SJCRH30 (cell line): ENCODE data around the gene IRF2BP2. TPM values are rescaled to one million over a fixed set of nuclear protein-coding genes. Genes with fewer than 3 reads are reported as not detected.

Experiments used
- DNase-seq, 2 experiments: peaks; one replicate each; pipeline ENCODE4 v3.0.0-alpha.2; 2015 to 2020
- H3K27ac ChIP-seq: fragments of 250-450 bp; sonication (Bioruptor Pico); 2 replicates; pipeline ENCODE4 v1.5.1; 2020; ENCODE audit warnings: mild to moderate bottlenecking, moderate library complexity
- H3K27me3 ChIP-seq: fragments of 250-450 bp; sonication (Bioruptor Pico); 2 replicates; pipeline ENCODE4 v1.5.1; 2020; ENCODE audit warnings: mild to moderate bottlenecking, moderate library complexity
- H3K36me3 ChIP-seq: fragments of 250-450 bp; sonication (Bioruptor Pico); 2 replicates; pipeline ENCODE4 v1.5.1; 2020; ENCODE audit warnings: mild to moderate bottlenecking, moderate library complexity
- H3K4me1 ChIP-seq: fragments of 250-450 bp; sonication (Bioruptor Pico); 2 replicates; pipeline ENCODE4 v1.5.1; 2020; ENCODE audit warnings: mild to moderate bottlenecking, moderate library complexity
- H3K4me3 ChIP-seq: fragments of 250-450 bp; sonication (Bioruptor Pico); 2 replicates; pipeline ENCODE4 v1.5.1; 2020; ENCODE audit warnings: mild to moderate bottlenecking, moderate library complexity
- H3K9me3 ChIP-seq: fragments of 250-450 bp; sonication (Bioruptor Pico); replicated peaks from 2 replicates; pipeline ENCODE4 v1.5.1; 2020; ENCODE audit warnings: mild to moderate bottlenecking, moderate library complexity
- total RNA-seq: library from RNA; depleted of rRNA; stranded (reverse); fragments of >200 nt; shearing (Covaris generic); gene quantifications from 2 replicates; pipeline ENCODE4 v1.2.3, GENCODE V29; 2014; rRNA removed

The IRF2BP2 gene
- total RNA-seq = 33.2 and 41.1 TPM in 2 replicates

GRCh38 chr1:234610061-234610665, at the start of gene IRF2BP2:
Gene IRF2BP2 (minus strand): TSS chr1:234610178. CDS start chr1:234609494, 684 bp downstream.
- Histone ChIP-seq H3K9me3 (no peaks in the 10 kb centered on the region), H3K4me1 (peaks cover 19% of the 10 kb centered on the region), H3K36me3 (peaks cover 29% of the 10 kb centered on the region), H3K4me3 (peak within 1 kb of the TSS; percentile 79), H3K27ac (peak within 1 kb of the TSS; percentile 95), H3K27me3 (no peaks in the 10 kb centered on the region)
- DNase-seq = peak; percentile 78 to 86

- no peaks in the 10 kb centered on the region for H3K27me3 ChIP-seq
- no peak overlapping the region for H3K27ac ChIP-seq
- peaks cover 13% of the 10 kb centered on the region for H3K4me1 ChIP-seq
- DNase-seq = no peak
- H3K36me3 ChIP-seq = no peaks in the 10 kb centered on the region
- no peaks in the 10 kb centered on the region for H3K9me3 ChIP-seq
- H3K4me3 ChIP-seq = no peak overlapping the region
Measured at GRCh38 chr1:234659538-234659937, 49.6 kb upstream of the IRF2BP2 start.

GRCh38 chr1:234658138-234658537, 48.2 kb upstream of the IRF2BP2 start:
- no peaks in the 10 kb centered on the region for H3K36me3 ChIP-seq
- H3K27me3 ChIP-seq = no peaks in the 10 kb centered on the region
- peaks cover 13% of the 10 kb centered on the region for H3K4me1 ChIP-seq
- DNase-seq = peak; percentile 31 to 58
- H3K4me3 ChIP-seq = no peak overlapping the region
- H3K27ac ChIP-seq = no peak overlapping the region
- no peaks in the 10 kb centered on the region for H3K9me3 ChIP-seq

GRCh38 chr1:234656944-234657654, 47.1 kb upstream of the IRF2BP2 start:
- Histone ChIP-seq H3K36me3 (no peaks in the 10 kb centered on the region), H3K9me3 (no peaks in the 10 kb centered on the region), H3K27me3 (no peaks in the 10 kb centered on the region), H3K27ac (no peak overlapping the region), H3K4me1 (peaks cover 13% of the 10 kb centered on the region), H3K4me3 (no peak overlapping the region)
- DNase-seq = no peak

GRCh38 chr1:234656070-234656895, 46.3 kb upstream of the IRF2BP2 start:
- no peak for DNase-seq
- H3K9me3 ChIP-seq = no peaks in the 10 kb centered on the region
- no peak overlapping the region for H3K27ac ChIP-seq
- H3K27me3 ChIP-seq = no peaks in the 10 kb centered on the region
- peaks cover 13% of the 10 kb centered on the region for H3K4me1 ChIP-seq
- H3K4me3 ChIP-seq = no peak overlapping the region
- no peaks in the 10 kb centered on the region for H3K36me3 ChIP-seq

GRCh38 chr1:234655328-234656069, 45.5 kb upstream of the IRF2BP2 start:
- no peaks in the 10 kb centered on the region for H3K36me3 ChIP-seq
- no peak overlapping the region for H3K27ac ChIP-seq
- H3K9me3 ChIP-seq = no peaks in the 10 kb centered on the region
- no peak overlapping the region for H3K4me3 ChIP-seq
- H3K4me1 ChIP-seq = peaks cover 13% of the 10 kb centered on the region
- no peaks in the 10 kb centered on the region for H3K27me3 ChIP-seq
- DNase-seq = peak in 1 of 2 experiments; percentile 17

GRCh38 chr1:234654002-234654733, 44.2 kb upstream of the IRF2BP2 start:
- peaks cover 13% of the 10 kb centered on the region for H3K4me1 ChIP-seq
- DNase-seq = no peak
- H3K4me3 ChIP-seq = no peak overlapping the region
- no peaks in the 10 kb centered on the region for H3K9me3 ChIP-seq
- no peaks in the 10 kb centered on the region for H3K27me3 ChIP-seq
- no peaks in the 10 kb centered on the region for H3K36me3 ChIP-seq
- no peak overlapping the region for H3K27ac ChIP-seq

- no peaks in the 10 kb centered on the region for H3K36me3 ChIP-seq
- no peak for DNase-seq
- H3K9me3 ChIP-seq = peaks cover 5% of the 10 kb centered on the region; the same call in 1 of the 2 replicates
- no peak overlapping the region for H3K27ac ChIP-seq
- no peaks in the 10 kb centered on the region for H3K4me1 ChIP-seq
- H3K27me3 ChIP-seq = no peaks in the 10 kb centered on the region
- H3K4me3 ChIP-seq = no peak overlapping the region
Measured at GRCh38 chr1:234649432-234650081, 39.6 kb upstream of the IRF2BP2 start.

- no peaks in the 10 kb centered on the region for H3K27me3 ChIP-seq
- peaks cover 5% of the 10 kb centered on the region; the same call in 1 of the 2 replicates for H3K9me3 ChIP-seq
- H3K36me3 ChIP-seq = no peaks in the 10 kb centered on the region
- H3K4me1 ChIP-seq = no peaks in the 10 kb centered on the region
- H3K27ac ChIP-seq = no peak overlapping the region
- no peak for DNase-seq
- no peak overlapping the region for H3K4me3 ChIP-seq
Measured at GRCh38 chr1:234647758-234648157, 37.8 kb upstream of the IRF2BP2 start.

- Histone ChIP-seq H3K27ac (no peak overlapping the region), H3K4me3 (no peak overlapping the region), H3K27me3 (no peaks in the 10 kb centered on the region), H3K36me3 (no peaks in the 10 kb centered on the region), H3K4me1 (no peaks in the 10 kb centered on the region), H3K9me3 (peaks cover 5% of the 10 kb centered on the region; the same call in 1 of the 2 replicates)
- no peak for DNase-seq
Measured at GRCh38 chr1:234647245-234647644, 37.3 kb upstream of the IRF2BP2 start.

GRCh38 chr1:234645964-234646363, 36.0 kb upstream of the IRF2BP2 start:
- Histone ChIP-seq H3K4me3 (no peak overlapping the region), H3K36me3 (no peaks in the 10 kb centered on the region), H3K9me3 (peaks cover 5% of the 10 kb centered on the region; the same call in 1 of the 2 replicates), H3K27ac (no peak overlapping the region), H3K4me1 (no peaks in the 10 kb centered on the region), H3K27me3 (no peaks in the 10 kb centered on the region)
- no peak for DNase-seq

- Histone ChIP-seq H3K36me3 (no peaks in the 10 kb centered on the region), H3K27me3 (no peaks in the 10 kb centered on the region), H3K9me3 (peaks cover 5% of the 10 kb centered on the region; the same call in 1 of the 2 replicates), H3K4me3 (no peak overlapping the region), H3K27ac (no peak overlapping the region), H3K4me1 (no peaks in the 10 kb centered on the region)
- DNase-seq = no peak
Measured at GRCh38 chr1:234645474-234645953, 35.5 kb upstream of the IRF2BP2 start.

- no peak overlapping the region for H3K27ac ChIP-seq
- no peak overlapping the region for H3K4me3 ChIP-seq
- no peak for DNase-seq
- H3K27me3 ChIP-seq = no peaks in the 10 kb centered on the region
- no peaks in the 10 kb centered on the region for H3K36me3 ChIP-seq
- H3K9me3 ChIP-seq = peaks cover 5% of the 10 kb centered on the region; the same call in 1 of the 2 replicates
- peaks cover 4% of the 10 kb centered on the region for H3K4me1 ChIP-seq
Measured at GRCh38 chr1:234644928-234645327, 35.0 kb upstream of the IRF2BP2 start.
